ENCODE measurements around the gene KLK15.

The KLK15 gene, protein sequence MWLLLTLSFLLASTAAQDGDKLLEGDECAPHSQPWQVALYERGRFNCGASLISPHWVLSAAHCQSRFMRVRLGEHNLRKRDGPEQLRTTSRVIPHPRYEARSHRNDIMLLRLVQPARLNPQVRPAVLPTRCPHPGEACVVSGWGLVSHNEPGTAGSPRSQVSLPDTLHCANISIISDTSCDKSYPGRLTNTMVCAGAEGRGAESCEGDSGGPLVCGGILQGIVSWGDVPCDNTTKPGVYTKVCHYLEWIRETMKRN

GRCh38 chr19:50833117-50833801, at the start of gene KLK15:
Gene KLK15, minus strand, starts transcription at chr19:50833574. Its CDS starts 2,082 bp downstream, at chr19:50831492.
- no peak within 1 kb of the TSS for H3K4me3 ChIP-seq (ENCODE audit: low read depth, low read length)
- TF ChIP-seq, protein P1, sequence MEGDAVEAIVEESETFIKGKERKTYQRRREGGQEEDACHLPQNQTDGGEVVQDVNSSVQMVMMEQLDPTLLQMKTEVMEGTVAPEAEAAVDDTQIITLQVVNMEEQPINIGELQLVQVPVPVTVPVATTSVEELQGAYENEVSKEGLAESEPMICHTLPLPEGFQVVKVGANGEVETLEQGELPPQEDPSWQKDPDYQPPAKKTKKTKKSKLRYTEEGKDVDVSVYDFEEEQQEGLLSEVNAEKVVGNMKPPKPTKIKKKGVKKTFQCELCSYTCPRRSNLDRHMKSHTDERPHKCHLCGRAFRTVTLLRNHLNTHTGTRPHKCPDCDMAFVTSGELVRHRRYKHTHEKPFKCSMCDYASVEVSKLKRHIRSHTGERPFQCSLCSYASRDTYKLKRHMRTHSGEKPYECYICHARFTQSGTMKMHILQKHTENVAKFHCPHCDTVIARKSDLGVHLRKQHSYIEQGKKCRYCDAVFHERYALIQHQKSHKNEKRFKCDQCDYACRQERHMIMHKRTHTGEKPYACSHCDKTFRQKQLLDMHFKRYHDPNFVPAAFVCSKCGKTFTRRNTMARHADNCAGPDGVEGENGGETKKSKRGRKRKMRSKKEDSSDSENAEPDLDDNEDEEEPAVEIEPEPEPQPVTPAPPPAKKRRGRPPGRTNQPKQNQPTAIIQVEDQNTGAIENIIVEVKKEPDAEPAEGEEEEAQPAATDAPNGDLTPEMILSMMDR (IDR thresholded peaks at IDR 0.05; ENCODE audit: insufficient read depth, low read length, missing control alignments) = no peak
- no peak for DNase-seq (ENCODE audit: low read depth, low spot score)
- ChIA-PET CTCF (no interaction called here), POLR2A (no interaction called here)

DNA sequence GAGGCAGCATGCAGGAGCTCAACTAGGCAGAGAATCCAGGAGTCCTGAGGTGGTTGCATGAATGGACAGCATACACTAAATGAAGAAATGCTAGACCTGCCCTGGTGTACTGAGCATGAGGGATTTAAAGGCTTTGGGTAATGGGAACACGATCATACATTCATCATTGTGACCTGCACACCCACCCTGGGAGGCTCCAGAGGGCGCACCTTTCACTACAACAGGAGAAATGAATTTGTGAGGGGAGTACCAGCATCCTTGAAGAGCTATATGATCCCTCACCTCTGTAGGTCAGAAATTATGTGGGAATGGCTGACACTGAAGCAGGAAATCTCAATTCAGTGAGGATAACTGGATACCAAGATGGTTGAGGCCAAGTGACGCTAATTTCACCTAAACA, 48.8 kb upstream of the KLK15 start:
- ChIA-PET CTCF (no interaction called here), POLR2A (no interaction called here)
- TF ChIP-seq, protein P1 (IDR thresholded peaks at IDR 0.05; ENCODE audit: insufficient read depth, low read length, missing control alignments) = no peak
- no peak for DNase-seq (ENCODE audit: low read depth, low spot score)
- H3K4me3 ChIP-seq (ENCODE audit: low read depth, low read length) = no peak overlapping the region

GRCh38 chr19:50880241-50880640, 46.9 kb upstream of the KLK15 start:
- DNase-seq (ENCODE audit: low read depth, low spot score) = no peak
- TF ChIP-seq, protein P1 (IDR thresholded peaks at IDR 0.05; ENCODE audit: insufficient read depth, low read length, missing control alignments) = no peak
- CTCF ChIA-PET = no interaction called here
- H3K4me3 ChIP-seq (ENCODE audit: low read depth, low read length) = no peak overlapping the region
- POLR2A ChIA-PET = no interaction called here

DNA sequence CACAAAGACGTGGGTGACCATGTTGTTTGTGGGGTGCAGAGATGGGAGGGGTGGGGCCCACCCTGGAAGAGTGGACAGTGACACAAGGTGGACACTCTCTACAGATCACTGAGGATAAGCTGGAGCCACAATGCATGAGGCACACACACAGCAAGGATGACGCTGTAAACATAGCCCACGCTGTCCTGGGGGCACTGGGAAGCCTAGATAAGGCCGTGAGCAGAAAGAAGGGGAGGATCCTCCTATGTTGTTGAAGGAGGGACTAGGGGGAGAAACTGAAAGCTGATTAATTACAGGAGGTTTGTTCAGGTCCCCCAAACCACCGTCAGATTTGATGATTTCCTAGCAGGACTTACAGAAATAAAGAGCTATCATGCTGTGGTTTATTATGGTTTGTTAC, 45.5 kb upstream of the KLK15 start:
- TF ChIP-seq, protein P1 (IDR thresholded peaks at IDR 0.05; ENCODE audit: insufficient read depth, low read length, missing control alignments) = no peak
- CTCF ChIA-PET = no interaction called here
- no peak overlapping the region for H3K4me3 ChIP-seq (ENCODE audit: low read depth, low read length)
- no peak for DNase-seq (ENCODE audit: low read depth, low spot score)
- POLR2A ChIA-PET = no interaction called here

DNA sequence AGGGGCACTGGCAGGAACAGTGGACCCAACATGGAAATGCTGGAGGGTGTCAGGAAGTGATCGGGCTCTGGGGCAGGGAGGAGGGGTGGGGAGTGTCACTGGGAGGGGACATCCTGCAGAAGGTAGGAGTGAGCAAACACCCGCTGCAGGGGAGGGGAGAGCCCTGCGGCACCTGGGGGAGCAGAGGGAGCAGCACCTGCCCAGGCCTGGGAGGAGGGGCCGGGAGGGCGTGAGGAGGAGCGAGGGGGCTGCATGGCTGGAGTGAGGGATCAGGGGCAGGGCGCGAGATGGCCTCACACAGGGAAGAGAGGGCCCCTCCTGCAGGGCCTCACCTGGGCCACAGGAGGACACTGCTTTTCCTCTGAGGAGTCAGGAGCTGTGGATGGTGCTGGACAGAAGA, 44.0 kb upstream of the KLK15 start:
- DNase-seq (ENCODE audit: low read depth, low spot score) = no peak
- TF ChIP-seq, protein P1 (IDR thresholded peaks at IDR 0.05; ENCODE audit: insufficient read depth, low read length, missing control alignments) = no peak
- ChIA-PET POLR2A (no interaction called here), CTCF (no interaction called here)
- H3K4me3 ChIP-seq (ENCODE audit: low read depth, low read length) = no peak overlapping the region

DNA sequence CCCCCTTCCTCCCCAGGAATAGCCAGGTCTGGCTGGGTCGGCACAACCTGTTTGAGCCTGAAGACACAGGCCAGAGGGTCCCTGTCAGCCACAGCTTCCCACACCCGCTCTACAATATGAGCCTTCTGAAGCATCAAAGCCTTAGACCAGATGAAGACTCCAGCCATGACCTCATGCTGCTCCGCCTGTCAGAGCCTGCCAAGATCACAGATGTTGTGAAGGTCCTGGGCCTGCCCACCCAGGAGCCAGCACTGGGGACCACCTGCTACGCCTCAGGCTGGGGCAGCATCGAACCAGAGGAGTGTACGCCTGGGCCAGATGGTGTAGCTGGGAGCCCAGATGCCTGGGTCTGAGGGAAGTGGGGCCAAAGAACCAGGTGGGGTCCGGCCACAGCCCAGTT, 43.1 kb upstream of the KLK15 start:
- H3K4me3 ChIP-seq (ENCODE audit: low read depth, low read length) = no peak overlapping the region
- ChIA-PET CTCF (no interaction called here), POLR2A (no interaction called here)
- no peak for DNase-seq (ENCODE audit: low read depth, low spot score)
- TF ChIP-seq, protein P1 (IDR thresholded peaks at IDR 0.05; ENCODE audit: insufficient read depth, low read length, missing control alignments) = no peak
